ENCODE data around the gene MIF.
"Not testable (repeated sequence)": the region's sequence is repeated elsewhere in the genome, so short reads cannot be mapped to it uniquely, and the experiment has no call there.

MIF gene

DNA sequence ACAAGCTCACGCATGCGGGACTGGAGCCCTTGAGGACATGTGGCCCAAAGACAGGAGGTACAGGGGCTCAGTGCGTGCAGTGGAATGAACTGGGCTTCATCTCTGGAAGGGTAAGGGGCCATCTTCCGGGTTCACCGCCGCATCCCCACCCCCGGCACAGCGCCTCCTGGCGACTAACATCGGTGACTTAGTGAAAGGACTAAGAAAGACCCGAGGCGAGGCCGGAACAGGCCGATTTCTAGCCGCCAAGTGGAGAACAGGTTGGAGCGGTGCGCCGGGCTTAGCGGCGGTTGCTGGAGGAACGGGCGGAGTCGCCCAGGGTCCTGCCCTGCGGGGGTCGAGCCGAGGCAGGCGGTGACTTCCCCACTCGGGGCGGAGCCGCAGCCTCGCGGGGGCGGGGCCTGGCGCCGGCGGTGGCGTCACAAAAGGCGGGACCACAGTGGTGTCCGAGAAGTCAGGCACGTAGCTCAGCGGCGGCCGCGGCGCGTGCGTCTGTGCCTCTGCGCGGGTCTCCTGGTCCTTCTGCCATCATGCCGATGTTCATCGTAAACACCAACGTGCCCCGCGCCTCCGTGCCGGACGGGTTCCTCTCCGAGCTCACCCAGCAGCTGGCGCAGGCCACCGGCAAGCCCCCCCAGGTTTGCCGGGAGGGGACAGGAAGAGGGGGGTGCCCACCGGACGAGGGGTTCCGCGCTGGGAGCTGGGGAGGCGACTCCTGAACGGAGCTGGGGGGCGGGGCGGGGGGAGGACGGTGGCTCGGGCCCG, at the start of gene MIF:
Gene MIF, plus strand, starts transcription at position 439 of the 765 bp plus-strand sequence. Its CDS starts 92 bp downstream, at position 531.
- peak; percentile 89 to 91 for DNase-seq (ENCODE audit: low read depth in 2 of 2)

DNA sequence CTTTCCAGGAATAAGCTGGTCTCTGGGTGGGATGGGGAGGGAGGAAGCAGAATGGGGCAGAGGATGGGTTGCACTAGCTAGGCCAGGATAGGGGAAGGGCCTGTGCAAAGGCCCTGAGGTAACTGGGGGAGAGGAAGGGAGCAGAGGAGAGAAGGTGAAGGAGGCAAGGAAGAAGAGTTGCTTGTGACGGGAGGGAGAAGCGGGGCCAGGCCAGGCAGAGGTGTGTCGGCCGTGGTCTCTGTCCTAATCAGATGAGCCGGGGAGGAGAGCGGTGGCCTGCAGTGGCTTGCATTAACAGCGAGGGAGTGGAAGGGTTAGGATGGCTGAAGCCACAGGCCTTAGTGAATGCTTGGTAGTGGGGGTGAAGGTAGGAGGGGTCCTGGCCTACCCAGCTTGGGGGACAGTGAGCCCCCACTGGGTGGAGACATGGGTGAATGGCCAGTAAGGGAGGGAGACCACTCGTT, 49.4 kb upstream of the MIF start:
- DNase-seq (ENCODE audit: low read depth in 2 of 2) = no peak

DNA sequence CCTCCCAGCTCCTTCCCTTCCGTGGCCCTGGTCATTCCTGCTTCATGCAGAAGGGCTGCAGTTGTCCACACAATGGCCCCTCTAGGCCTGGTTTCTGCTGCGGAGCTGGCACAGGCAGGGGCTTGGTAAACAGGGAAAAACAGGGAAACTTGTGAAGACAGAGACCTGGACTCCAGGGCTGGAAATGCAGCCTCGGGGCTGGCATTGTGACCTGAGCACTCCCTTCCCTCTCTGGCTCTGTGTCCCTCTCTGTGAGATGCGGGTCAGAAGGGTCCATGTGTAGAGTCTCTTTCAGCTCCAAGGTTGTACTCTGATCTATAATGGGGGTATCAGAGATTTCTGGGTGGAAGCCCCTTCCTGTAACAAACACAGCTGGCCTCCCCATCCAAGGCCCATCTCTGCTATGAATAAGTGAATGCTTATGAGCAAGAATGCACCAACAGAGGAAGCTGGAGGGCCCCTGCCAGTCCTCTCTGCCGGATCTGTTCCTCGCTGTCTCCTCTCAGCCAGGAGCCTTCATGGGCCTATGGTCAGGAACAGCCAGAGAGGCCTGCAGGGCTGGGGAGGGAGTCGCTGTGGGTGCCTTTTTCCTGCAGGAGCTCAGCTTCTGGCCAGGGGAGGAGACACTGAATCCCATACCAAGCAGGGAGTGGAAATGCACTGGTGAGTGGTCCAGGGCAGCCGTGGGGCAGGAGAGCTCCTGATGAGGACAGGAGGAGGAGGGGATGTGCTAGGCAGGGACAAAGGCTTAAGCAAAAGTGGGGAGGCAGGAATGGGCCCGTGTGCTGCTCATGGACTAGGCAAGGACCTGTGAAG, 48.7 kb upstream of the MIF start:
- no peak for DNase-seq (ENCODE audit: low read depth in 2 of 2)

DNA sequence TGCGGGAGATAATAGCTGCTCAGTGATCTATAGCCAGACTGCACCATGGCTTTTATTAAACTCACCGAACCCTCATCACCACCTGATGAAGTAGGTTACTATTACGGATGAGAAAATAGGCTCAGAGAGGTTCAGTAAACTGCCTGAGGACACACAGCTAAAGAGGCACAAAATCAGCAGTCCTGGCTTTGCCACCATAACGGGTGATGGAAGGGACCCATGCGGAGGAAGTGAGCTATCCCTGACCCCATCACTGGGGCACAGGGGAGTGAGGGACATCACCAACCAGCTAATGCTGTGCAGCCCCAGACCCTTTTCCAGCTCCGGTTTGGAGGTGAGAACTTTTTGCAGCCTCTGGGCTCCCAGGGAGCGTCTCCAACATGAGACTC, 48.1 kb upstream of the MIF start:
- no peak for DNase-seq (ENCODE audit: low read depth in 2 of 2)

DNA sequence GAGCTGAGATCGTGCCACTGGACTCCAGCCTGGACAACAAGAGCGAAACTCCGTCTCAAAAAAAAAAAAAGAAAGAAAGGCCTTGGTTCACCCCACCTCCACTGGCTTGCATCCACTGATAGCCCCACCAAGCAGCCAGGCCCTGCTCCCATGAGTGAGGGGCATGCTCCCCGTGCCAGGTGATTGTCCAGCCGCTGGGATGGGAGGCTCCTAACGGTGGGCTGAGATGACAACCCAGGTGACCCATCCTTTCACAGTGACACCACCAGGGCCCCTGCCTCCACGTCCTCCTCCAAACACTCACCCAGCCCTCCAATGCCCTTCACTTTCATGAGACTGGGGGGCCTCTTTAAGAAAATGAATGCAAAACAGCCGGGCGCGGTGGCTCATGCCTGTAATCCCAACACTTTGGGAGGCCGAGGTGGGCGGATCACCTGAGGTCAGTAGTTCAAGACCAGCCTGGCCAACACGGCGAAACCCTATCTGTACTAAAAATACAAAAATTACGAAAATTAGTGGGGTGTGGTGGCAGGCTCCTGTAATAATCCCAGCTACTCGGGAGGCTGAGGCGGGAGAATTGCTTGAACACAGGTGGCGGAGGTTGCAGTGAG, 46.8 kb upstream of the MIF start:
- DNase-seq (ENCODE audit: low read depth in 2 of 2) = no peak

DNA sequence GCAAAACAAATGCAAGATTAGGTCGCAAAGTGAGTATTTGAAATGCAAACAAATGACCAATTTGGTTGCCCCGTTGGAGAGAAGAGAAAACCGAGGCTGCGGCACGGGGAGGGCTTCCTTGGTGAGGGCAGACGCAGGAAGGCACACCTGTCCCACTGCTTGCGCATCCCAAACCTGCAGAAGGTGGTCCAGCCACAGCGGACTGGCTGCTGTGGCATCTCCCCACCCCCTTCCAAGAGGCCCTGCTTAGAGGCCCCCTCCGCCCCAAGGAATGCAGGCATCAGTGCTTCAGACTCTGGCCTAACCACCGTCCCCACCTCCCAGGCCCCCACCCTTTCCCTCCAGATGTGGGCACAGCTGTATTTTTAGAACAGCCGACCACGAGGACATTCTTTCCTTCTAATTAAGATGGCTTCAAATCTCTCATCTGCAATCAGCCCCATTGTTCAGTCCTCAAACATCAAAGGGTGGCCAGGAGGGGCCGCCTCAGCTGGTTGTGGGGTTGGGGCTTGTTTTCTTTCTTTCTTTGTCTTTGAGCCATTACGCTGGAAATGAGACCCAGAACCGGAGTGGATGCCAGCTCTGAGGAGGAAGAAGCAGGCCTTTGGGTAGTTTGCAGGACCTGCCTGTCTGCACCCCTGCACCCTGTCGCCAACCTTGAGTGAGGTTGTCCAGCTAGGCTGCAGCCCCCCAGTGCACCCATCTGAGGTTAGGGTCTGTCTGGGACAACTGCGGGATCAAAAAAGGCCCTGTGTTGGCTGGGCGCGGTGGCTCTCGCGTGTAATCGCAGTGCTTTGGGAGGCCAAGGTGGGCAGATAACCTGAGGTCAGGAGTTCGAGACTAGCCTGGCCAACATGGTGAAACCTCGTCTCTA, 46.0 kb upstream of the MIF start:
- no peak for DNase-seq (ENCODE audit: low read depth in 2 of 2)

DNA sequence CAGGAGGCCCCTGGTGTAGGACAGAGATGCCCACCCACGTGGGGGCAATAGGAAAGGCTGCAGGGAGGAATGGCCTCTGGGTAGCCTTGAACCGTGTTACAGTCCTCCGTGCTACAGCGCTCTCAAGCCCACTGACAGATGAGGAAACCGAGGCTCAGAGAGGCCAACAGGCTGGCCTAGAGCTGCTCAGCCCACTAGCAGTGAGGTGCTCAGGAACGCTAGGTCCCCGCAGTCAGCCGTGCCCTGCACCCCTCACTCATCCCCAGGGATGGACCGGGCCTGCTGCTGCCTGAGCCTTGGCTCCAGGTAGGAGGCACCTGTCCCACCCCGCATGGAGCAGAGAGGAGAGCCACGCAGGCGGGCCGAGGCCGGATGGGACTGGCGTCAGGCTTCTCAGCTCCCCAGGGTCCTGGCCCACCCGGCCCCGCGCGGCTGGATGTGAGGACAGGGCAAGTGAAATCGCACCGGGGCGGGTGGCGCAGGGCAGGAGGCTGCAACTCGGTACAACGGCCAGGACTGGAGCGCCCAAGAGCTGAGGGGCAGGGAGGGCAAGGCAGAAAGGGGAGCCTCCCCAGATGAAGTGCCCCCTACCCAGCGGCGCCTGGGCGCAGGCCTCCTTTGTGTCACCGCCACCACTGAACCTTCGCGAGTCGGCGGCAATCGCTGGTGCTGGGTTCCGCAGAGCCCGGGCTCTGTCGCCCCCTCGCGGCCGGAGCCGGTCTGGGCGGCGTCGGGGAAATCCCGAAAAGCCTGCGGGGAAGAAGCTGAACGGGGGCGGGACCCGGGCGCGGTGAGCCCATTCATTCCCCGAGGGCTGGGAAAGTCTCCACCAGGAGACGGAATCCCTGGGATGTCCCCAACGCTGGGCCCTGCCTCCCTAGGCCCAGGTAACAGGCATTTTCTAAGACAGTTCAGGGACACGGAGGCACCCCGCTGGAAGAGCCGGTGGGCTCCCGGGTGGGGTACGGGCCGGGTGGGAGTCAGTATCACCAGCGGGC, 44.9 kb upstream of the MIF start:
- peak; percentile 70 to 74 for DNase-seq (ENCODE audit: low read depth in 2 of 2)

DNA sequence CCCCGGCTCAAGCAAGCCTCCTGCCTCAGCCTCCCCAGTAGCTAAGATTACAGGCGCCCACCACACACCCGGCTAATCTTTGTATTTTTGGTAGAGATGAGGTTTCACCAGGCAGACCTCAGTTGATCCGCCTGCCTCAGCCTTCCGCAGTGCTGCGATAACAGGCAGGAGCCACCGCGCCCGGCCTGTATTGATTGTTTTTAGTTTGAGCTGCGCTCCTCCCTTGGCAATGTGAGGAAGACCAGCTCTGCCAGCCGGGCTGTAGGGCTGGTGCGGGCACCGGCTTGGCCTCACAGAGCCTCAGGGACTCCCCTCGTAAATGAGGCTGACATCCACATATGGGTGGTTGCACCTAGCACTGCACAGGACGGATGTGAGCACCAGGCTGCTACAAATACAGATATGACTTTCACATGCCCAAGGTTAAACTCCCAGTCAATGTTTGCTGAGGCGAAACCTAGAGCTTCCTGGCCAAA, 44.0 kb upstream of the MIF start:
- DNase-seq (ENCODE audit: low read depth in 2 of 2) = no peak

DNA sequence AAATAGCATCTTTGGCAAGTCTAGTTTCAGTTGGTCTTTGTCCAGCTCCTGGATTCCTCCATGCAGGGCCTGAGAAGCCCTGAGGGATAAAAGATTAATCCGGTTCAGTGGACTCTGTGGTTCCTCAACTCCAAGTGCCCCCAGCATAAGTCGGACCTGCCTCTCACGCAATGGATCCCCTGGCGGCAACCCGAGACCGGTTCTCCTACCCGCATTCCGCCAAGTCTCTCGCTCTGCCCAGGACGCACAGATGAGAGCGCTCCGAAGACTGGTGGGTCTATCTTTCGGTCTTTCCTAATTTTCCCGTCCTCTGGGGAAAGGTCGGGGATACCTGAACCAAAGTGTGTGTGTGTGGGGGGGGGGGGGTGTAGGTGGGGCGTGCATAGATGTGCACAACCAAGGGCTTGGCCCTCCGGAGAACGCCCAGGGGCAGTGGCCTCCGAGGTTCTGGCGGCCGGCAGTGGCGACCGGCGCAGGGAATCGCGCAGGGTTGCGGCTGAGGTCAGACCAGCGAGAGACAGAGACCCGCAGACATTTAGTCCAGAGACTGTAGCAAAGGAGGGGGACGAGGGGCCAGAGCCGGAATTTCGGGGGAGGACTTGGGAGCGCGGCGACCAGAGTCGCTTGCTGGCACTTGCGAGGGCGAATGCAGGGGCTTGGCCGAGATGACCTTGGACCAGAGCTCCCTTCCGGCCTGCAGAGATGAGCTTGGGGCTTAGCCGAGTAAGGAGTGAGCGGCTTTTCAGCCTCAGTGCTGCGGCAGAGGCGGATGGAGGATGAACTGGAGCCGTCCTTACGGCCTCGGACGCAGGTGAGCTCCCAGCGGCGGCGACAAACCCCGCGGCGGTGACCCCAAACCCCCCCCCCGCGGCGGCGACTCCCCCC, 37.2 kb upstream of the MIF start:
- DNase-seq (ENCODE audit: low read depth in 2 of 2) = no peak

DNA sequence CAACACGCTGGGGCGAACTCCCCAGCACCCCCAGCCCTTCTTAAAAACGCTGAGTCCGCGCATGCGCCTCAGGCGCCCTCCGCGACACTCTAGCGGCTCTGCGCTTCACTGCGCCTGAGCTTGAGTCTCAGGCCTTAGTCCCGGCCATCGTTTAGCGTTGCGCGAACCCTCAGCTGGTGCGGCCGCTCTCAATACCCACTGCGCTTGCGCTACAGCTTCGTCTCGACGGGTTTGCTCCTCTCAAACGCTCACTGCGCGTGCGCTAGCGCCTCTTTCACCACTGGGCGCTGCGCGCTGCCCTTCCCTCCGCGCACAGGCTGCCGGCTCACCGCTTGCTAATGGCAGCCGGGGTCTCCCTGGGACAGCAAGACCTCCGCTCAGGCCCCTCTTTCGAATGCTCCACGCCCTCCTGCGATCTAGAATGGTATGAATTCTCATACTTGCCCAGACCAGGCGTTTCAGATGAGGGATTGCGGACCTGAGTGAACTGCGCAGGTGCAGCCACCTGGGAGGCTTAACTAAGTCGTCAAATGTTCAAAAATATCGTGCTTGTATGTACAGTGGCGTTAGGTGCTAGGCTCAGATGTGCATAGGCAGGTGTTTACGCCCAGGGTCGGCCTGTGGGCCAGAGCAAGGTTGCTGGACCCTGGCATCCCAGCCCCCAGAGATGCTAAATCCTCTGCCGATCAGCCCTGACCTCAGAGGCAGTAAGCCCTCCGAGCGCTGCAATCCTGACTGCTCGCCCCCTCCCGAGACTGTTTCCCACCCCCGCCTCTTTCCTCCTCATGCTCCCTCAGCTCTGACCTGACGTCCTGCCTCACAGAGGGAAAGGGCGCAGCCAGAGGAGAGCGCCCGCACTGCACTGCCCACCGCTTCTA, 36.3 kb upstream of the MIF start, which contains the start of gene SLC2A11:
Gene SLC2A11, plus strand, starts transcription at position 270 of the 878 bp plus-strand sequence. Its CDS starts 125 bp downstream, at position 395.
- peak; percentile 87 for DNase-seq (ENCODE audit: low read depth in 2 of 2)

DNA sequence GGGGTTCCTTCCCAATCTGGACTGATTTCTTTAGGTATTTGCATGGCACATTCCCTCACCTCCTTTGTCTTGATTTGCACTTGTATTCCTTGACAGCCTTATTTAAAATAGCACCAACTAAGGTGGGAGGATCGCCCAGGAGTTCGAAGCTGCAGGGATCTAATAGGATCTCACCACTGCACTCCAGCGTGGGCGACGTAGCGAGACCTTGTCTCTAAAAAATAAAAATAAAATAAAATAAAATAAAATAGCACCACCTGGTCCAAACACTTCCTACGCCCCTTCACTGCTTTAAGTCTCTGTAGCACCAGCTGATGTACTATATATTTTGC, 35.7 kb upstream of the MIF start:
- DNase-seq (ENCODE audit: low read depth in 2 of 2) = no peak

DNA sequence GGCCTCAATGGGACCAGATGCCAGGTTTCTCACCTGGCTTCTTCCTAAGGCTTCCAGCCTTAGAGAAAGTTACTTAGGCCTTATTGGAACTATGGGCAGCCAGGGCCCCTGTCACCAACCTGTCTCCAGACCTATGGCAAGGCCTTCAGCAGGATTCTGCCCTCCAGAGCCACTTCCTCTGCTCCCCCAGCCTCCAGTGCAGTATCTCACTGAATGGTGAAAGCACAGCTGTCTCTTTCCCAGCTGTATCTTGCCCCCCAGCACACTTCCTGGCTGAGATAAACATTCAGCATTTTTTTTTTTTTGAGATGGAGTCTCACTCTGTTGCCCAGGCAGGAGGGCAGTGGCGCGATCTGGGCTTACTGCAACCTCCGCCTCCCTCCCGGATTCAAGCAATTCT, 35.0 kb upstream of the MIF start:
- no peak for DNase-seq (ENCODE audit: low read depth in 2 of 2)

DNA sequence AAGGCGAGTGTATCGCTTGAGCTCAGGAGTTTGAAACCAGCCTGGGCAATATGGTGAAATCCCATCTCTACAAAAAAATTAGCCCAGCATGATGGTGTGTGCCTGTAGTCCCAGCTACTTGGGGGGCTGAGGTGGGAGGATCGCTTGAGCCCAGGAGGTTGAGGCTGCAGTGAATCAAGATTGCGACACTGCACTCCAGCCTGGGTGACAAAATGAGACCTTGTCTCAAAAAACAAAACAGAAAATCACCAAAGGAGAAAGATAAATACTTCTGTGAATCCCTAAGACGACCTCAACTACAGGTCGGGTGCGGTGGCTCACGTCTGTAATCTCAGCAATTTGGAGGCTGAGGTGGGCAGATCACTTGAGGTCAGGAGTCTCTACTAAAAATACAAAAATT, 34.0 kb upstream of the MIF start:
- DNase-seq (ENCODE audit: low read depth in 2 of 2) = not testable (repeated sequence)

DNA sequence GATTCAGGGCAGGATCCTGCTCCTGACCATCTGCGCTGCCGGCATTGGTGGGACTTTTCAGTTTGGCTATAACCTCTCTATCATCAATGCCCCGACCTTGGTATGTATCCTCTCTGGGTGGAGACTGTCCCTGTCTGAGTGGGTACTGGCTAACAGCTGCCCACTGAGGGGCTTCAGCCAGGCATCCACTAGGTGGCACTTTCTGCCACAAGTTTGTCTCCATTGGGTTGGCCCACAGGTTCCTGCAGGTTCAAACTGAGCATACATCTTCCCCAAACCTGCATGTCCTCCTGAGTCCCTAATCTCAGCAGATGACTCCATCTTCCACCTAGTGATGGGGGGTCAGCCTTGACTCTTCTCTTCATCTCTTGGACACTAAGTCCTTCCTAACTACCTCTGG, 32.1 kb upstream of the MIF start:
- DNase-seq (ENCODE audit: low read depth in 2 of 2) = no peak

DNA sequence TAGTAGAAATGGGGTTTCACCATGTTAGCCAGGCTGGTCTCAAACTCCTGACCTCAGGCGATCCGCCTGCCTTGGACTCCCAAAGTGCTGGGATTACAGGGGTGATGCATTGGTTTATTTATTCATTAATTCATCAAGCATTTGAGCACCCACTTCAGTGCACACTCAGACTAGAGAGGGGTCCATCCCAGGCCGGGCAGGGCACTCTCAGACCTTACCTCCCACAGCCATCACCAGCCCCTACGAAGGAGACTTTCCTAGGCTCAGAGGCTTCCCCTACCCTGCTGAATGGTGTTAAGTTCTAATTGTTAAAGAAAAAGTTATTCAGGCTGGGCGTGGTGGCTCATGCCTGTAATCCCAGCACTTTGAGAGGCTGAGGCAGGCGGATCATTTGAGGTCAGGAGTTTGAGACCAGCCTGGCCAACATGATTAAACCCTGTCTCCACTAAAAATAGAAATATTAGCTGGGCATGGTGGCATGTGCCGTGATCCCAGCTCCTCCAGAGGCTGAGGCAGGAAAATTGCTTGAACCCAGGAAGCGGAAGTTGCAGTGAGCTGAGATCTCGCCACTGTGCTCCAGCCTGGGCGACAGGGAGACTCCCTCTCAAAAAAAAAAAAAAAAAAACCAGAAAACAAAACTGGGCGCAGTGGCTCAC, 29.6 kb upstream of the MIF start:
- not testable (repeated sequence) for DNase-seq (ENCODE audit: low read depth in 2 of 2)

DNA sequence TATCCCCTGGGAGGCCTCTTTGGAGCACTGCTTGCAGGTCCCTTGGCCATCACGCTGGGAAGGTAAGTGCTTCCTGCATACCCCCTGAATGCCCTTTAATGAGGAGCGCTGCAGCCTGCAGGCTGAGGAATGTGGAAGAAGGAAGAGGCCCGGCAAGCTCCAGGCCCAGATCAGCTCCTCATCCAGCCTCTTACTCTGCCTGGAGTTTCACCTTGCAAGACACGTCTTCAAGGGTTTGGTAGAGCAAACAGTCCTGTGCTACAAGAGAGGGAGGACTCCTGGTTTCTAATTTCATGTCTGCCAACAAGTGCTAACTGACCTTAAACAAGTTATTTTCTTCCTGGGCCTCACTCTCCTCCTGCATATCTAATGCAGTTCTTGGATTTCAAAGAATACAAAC, 25.6 kb upstream of the MIF start:
- no peak for DNase-seq (ENCODE audit: low read depth in 2 of 2)

DNA sequence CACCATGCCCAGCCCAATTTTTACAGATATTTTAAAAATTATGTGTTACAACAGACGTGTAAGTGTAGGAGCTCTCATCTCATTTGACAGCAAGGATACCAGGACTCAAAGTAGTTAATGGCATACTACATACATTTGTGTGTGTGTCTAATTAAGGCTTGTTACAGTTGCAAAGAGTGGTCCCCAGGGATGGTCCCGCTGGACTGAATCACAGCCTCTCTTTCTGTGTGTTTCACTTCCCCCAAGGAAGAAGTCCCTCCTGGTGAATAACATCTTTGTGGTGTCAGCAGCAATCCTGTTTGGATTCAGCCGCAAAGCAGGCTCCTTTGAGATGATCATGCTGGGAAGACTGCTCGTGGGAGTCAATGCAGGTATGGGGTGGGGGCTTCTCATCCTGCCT, 19.3 kb upstream of the MIF start:
- no peak for DNase-seq (ENCODE audit: low read depth in 2 of 2)

DNA sequence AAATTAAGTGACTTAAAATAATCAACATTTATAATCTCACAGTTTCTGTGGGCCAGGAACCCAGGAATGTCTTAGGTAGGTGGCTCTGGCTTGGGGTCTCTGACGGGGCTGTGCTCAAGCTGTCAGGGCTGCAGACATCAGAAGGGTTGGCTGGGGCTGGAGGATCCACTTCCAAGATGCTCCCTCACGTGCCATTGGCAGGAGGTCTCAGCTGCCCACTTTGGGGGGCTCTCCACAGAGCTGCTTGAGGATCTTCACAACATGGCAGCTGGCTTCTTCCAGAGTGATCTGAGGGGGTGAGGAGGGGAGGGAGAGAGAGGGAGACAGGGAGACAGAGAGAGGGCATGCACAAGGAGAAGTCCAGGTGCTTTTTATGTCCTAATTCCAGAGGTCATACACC, 18.4 kb upstream of the MIF start:
- DNase-seq (ENCODE audit: low read depth in 2 of 2) = no peak
